Activated naive CD4-positive, alpha-beta T cell treated with anti-CD3 and anti-CD28 coated beads for 36 hours (primary cell): ENCODE measurements around the gene IFRD2. TPM values are rescaled to one million over a fixed set of nuclear protein-coding genes. Genes with fewer than 3 reads are reported as not detected.
A peak's percentile ranks its signal among the peaks of the same experiment; 100 is the strongest.

Experiments used
- CTCF ChIA-PET: fragments of 350-600 bp; sonication (Branson Sonifier 250); formaldehyde crosslinking; loops from one replicate; lab custom pipeline; 2021; ENCODE audit warnings: antibody characterized with exemption; lab: Charles Lee
- DNase-seq: peaks from one replicate; pipeline ENCODE4 v3.0.0-alpha.2; 2020
- H3K27ac Mint-ChIP-seq: one replicate; pipeline ENCODE4 v1.8.0; 2021; ENCODE audit warnings: mild to moderate bottlenecking, mixed read lengths
- H3K27me3 Mint-ChIP-seq: one replicate; pipeline ENCODE4 v1.8.0; 2021; ENCODE audit warnings: low read depth, mixed read lengths
- H3K36me3 Mint-ChIP-seq: one replicate; pipeline ENCODE4 v1.8.0; 2021; ENCODE audit warnings: low read depth, mixed read lengths
- H3K4me1 Mint-ChIP-seq: one replicate; pipeline ENCODE4 v1.8.0; 2021; ENCODE audit warnings: low read depth, mixed read lengths
- H3K4me3 Mint-ChIP-seq: one replicate; pipeline ENCODE4 v1.8.0; 2021; ENCODE audit warnings: mild to moderate bottlenecking, moderate library complexity, mixed read lengths
- H3K9me3 Mint-ChIP-seq: one replicate; pipeline ENCODE4 v1.8.0; 2021; ENCODE audit warnings: mixed read lengths
- intact Hi-C: fragments of 100-400 bp; cut with micrococcal nuclease; formaldehyde crosslinking; loops from one replicate; pipeline ENCODE4 v1.15.1; 2023
- total RNA-seq, 2 experiments: library from RNA; stranded (reverse); gene quantifications; one replicate each; pipeline ENCODE4 v1.2.3, GENCODE V29; 2021

The IFRD2 gene, protein sequence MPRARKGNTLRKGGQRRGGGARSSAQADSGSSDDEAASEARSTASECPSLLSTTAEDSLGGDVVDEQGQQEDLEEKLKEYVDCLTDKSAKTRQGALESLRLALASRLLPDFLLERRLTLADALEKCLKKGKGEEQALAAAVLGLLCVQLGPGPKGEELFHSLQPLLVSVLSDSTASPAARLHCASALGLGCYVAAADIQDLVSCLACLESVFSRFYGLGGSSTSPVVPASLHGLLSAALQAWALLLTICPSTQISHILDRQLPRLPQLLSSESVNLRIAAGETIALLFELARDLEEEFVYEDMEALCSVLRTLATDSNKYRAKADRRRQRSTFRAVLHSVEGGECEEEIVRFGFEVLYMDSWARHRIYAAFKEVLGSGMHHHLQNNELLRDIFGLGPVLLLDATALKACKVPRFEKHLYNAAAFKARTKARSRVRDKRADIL
- 100 to 1,000 TPM; 117 to 125 TPM for total RNA-seq

DNA sequence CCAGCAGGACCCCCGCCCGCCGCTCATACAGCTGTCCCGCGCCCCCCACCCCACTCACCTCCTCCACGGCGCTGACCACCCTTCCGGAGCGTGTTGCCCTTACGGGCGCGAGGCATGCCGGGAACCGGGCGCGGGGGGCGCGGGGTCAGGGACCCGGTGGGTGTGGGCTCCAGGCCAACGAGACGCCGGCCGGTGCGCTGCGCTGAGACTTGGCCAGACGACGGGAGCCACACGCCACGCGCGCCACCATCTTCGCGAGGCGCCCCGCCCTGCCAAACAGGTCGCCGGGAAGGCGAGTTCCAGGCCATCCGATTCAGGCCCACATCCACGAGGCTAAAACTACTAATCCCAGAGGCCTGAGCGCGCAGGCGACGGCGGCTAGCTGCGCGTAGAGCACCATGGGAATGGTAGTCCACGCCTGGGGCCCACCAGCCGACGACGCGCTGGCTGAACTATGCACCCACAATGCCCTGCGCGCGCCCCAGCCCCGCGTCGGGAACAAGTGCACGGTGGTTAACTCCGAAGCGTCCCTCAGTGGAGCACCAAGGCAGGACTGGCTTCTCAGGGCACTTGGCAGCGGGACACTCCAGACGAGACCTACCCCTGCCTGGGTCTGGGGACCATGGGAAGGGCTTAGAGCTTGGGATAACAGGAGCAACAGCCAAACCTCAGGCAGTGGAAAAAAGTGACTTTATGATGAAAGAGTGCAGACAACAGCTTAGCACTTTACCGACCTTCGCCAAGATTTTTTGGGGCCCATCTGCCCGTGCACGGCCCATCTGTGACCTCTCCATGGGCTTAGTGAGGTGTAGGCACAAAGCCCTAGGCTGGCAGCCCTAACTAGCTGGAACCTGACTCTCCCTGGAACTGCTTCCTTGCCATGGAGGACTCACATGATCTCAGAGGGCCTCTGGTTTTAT, at the start of gene IFRD2:
Gene IFRD2 (minus strand): TSS at position 271 of the 920 bp plus-strand sequence. CDS start 155 bp downstream, at position 116.
- Mint-ChIP-seq H3K4me1 (peaks cover 24% of the 10 kb centered on the region), H3K27me3 (no peaks in the 10 kb centered on the region), H3K9me3 (no peaks in the 10 kb centered on the region), H3K27ac (peak within 1 kb of the TSS; percentile 88), H3K36me3 (peaks cover 27% of the 10 kb centered on the region), H3K4me3 (peak within 1 kb of the TSS; percentile 91)
- CTCF ChIA-PET: interaction anchor here (0.9 to 2.8 kb wide), 5 partner anchors 16 to 66 kb away, joined by 4 to 13 read pairs (median 8); no protein-coding TSS in a partner anchor
- intact Hi-C loops: loop anchor here (1.0 kb wide), 8 partner anchors 29 to 506 kb away; partner anchors contain the start of genes CYB561D2, IP6K1, NPRL2 and RBM6
- peak; percentile 98 for DNase-seq

GRCh38 chr3:50341537-50341936, 49.3 kb upstream of the IFRD2 start:
- Mint-ChIP-seq H3K4me1 (peaks cover 38% of the 10 kb centered on the region), H3K27ac (peak overlapping the region; percentile 73), H3K9me3 (no peaks in the 10 kb centered on the region), H3K27me3 (no peaks in the 10 kb centered on the region), H3K36me3 (peaks cover 21% of the 10 kb centered on the region), H3K4me3 (peak overlapping the region; percentile 94)
- CTCF ChIA-PET: interaction anchor here (0.6 to 1.3 kb wide), 2 partner anchors 8 to 201 kb away, joined by 3 to 6 read pairs; partner anchors contain the start of genes CYB561D2 and NPRL2
- intact Hi-C loops: no loop called here
- no peak for DNase-seq

GRCh38 chr3:50340448-50341329, 48.5 kb upstream of the IFRD2 start, which contains the start of gene RASSF1:
RASSF1 (minus strand) TSS chr3:50340836; CDS start chr3:50340805, 31 bp downstream.
- Mint-ChIP-seq H3K9me3 (no peaks in the 10 kb centered on the region), H3K4me1 (peaks cover 40% of the 10 kb centered on the region), H3K4me3 (peak within 1 kb of the TSS; percentile 94), H3K36me3 (peaks cover 27% of the 10 kb centered on the region), H3K27me3 (no peaks in the 10 kb centered on the region), H3K27ac (peak within 1 kb of the TSS; percentile 86)
- DNase-seq: peak; percentile 69
- CTCF ChIA-PET: interaction anchor here (0.9 to 1.3 kb wide), 3 partner anchors 9 to 69 kb away, joined by 3 to 6 read pairs (median 3); partner anchors contain the start of genes CYB561D2, HYAL3, NAA80 and NPRL2
- intact Hi-C loops: no loop called here

DNA sequence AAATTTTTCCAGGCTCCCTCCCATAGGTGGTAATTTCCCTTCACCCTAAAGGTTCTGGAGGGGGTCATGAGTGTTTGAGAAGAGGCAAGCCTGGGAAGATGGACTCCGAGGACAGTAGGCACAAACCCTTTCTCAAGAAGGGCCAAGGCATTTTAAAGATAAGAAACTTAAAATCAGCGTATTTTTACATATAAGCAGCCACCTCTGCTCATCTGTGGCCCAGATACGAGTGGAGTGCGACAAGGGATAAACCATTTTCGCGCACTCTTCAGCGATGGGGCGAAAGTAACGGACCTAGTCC, 47.9 kb upstream of the IFRD2 start:
- intact Hi-C loops: no loop called here

DNA sequence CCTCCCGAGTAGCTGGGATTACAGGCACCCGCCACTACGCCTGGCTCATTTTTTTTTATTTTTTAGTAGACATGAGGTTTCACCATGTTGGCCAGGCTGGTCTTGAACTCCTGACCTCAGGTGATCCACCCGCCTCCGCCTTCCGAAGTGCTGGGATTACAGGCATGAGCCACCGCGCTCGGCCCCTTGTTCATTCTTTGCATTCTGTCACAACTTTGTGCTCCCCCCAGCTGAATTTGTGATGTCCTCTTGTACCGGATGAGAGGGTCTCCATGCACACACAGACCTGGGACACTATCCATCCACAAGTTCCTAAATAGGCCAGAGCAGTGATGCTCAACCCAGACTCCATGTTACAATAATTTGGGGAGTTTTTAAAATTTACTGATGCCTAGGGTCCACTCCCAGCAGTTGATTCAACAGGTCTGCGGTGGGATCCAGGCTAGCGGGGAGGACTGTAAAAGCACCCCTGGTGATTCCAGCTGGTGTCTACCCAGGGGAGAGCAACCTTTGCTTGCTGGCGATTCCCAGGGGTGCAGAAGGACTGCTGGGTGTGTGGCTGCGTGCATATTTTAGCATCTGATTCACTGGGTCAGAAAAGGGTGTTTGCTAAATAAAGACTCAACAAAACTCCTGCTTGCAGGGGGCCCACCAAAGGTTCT, 47.4 kb upstream of the IFRD2 start:
- H3K27ac Mint-ChIP-seq: peak overlapping the region; percentile 86
- intact Hi-C loops: loop anchor here (2.0 to 5.0 kb wide), 2 partner anchors 103 to 252 kb away; partner anchors contain the start of genes GNAI2 and RBM5
- no peaks in the 10 kb centered on the region for H3K9me3 Mint-ChIP-seq
- peaks cover 43% of the 10 kb centered on the region for H3K4me1 Mint-ChIP-seq
- peak overlapping the region; percentile 94 for H3K4me3 Mint-ChIP-seq
- H3K36me3 Mint-ChIP-seq: peaks cover 36% of the 10 kb centered on the region
- DNase-seq: no peak
- no peaks in the 10 kb centered on the region for H3K27me3 Mint-ChIP-seq
- CTCF ChIA-PET: interaction anchor here (0.6 to 4.2 kb wide), 4 partner anchors 9 to 277 kb away, joined by 3 to 31 read pairs (median 8); partner anchors contain the start of genes CYB561D2, HYAL2 and NPRL2

More for the DNA sequence above, 47.9 kb upstream of the IFRD2 start:
- Mint-ChIP-seq H3K9me3 (no peaks in the 10 kb centered on the region), H3K4me1 (peaks cover 42% of the 10 kb centered on the region), H3K27me3 (no peaks in the 10 kb centered on the region), H3K27ac (peak overlapping the region; percentile 86), H3K4me3 (peak overlapping the region; percentile 94), H3K36me3 (peaks cover 33% of the 10 kb centered on the region)
- no peak for DNase-seq
- CTCF ChIA-PET: interaction anchor here (0.9 to 1.3 kb wide), 3 partner anchors 10 to 68 kb away, joined by 3 to 6 read pairs (median 3); partner anchors contain the start of genes CYB561D2, HYAL3, NAA80 and NPRL2

GRCh38 chr3:50338965-50339364, 46.7 kb upstream of the IFRD2 start:
- Mint-ChIP-seq H3K9me3 (no peaks in the 10 kb centered on the region), H3K27ac (peak overlapping the region; percentile 94), H3K4me3 (peak overlapping the region; percentile 94), H3K27me3 (no peaks in the 10 kb centered on the region), H3K36me3 (peaks cover 40% of the 10 kb centered on the region), H3K4me1 (peaks cover 49% of the 10 kb centered on the region)
- CTCF ChIA-PET: interaction anchor here (0.6 to 4.2 kb wide), 5 partner anchors 8 to 277 kb away, joined by 3 to 31 read pairs (median 6); partner anchors contain the start of genes CYB561D2, HYAL2 and NPRL2
- DNase-seq: no peak
- intact Hi-C loops: loop anchor here (2.0 to 5.0 kb wide), 2 partner anchors 102 to 252 kb away; partner anchors contain the start of genes GNAI2 and RBM5

DNA sequence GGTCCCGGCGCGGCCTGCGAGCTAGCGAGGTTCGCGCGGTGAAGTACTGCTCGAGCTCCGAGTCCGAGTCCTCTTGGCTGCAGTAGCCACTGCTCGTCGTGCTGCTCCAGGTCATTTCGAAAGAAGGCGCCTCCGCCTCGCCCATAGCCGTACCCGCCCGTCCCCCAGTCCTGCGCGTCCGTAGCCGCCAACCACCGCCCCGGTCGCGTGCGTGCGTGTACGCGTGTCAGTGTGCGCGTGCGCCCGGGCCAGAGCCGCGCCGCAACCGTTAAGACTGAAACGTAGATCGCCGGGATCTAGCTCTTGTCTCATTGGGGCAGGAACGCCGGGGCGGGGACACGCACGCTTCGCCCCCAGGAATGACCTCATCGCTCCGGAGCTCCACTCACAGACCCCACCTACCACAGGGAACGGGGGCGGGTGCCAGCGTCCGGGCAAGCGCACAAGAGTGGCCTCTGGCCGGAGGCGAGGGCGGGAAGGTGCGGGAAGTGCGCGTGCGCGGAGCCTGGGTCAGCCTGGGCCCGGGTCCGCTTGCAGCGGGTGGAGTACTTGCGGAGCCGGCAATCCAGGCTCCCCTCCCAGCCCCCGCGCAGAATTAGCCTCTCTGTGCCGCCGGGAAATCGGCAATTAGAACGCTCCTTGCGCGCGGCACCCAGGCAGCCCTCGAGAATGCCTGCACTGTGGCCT, 45.1 kb upstream of the IFRD2 start:
- Mint-ChIP-seq H3K27me3 (no peaks in the 10 kb centered on the region), H3K9me3 (no peaks in the 10 kb centered on the region), H3K27ac (peak overlapping the region; percentile 94), H3K36me3 (peaks cover 44% of the 10 kb centered on the region), H3K4me3 (peak overlapping the region; percentile 94), H3K4me1 (peaks cover 57% of the 10 kb centered on the region)
- intact Hi-C loops: loop anchor here (1.0 to 5.0 kb wide), 7 partner anchors 9 to 275 kb away; partner anchors contain the start of genes CYB561D2, HYAL3, IFRD2 and NAA80
- CTCF ChIA-PET: interaction anchor here (0.9 to 4.2 kb wide), 8 partner anchors 8 to 143 kb away, joined by 3 to 31 read pairs (median 6); partner anchors contain the start of genes CYB561D2, HYAL2, HYAL3 and NAA80
- peak; percentile 99 for DNase-seq

DNA sequence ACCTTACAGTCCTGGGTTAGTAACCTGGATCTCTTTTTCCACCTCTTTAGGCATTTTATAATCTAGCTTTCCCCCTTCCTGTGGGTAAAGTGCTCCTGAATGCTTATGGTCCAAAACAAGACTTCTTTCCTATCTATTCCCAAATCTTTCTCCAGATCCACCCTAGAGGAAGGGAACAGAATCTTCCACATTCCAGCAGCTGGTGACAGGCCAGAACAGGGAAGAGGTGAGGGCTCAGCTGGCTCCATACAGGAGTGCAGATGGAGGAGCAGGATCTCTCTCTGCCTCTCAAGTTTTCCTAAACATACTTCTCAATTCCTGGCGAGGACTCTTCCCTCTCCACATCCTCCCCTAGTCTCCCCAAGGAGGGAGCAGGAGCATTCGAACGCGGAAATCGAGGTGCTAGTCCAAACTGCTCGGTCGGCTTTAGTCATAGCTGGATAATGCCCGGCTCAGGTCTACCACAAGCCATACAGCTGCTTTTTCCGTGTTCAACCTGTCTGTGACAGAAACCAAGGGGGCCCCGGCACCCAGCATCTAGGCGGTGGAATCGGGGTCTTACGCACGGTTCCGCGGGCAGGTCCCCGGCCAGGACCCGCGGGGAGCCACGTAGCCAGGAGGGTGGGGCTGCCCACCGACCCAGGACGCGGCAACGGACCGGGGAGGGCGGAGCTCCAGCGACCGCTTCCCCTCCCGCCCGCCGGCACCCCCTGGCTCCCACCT, 44.4 kb upstream of the IFRD2 start:
- H3K4me1 Mint-ChIP-seq: peaks cover 57% of the 10 kb centered on the region
- H3K36me3 Mint-ChIP-seq: peaks cover 47% of the 10 kb centered on the region
- intact Hi-C loops: loop anchor here (1.0 to 5.0 kb wide), 7 partner anchors 8 to 276 kb away; partner anchors contain the start of genes CYB561D2, HYAL3, IFRD2 and NAA80

DNA sequence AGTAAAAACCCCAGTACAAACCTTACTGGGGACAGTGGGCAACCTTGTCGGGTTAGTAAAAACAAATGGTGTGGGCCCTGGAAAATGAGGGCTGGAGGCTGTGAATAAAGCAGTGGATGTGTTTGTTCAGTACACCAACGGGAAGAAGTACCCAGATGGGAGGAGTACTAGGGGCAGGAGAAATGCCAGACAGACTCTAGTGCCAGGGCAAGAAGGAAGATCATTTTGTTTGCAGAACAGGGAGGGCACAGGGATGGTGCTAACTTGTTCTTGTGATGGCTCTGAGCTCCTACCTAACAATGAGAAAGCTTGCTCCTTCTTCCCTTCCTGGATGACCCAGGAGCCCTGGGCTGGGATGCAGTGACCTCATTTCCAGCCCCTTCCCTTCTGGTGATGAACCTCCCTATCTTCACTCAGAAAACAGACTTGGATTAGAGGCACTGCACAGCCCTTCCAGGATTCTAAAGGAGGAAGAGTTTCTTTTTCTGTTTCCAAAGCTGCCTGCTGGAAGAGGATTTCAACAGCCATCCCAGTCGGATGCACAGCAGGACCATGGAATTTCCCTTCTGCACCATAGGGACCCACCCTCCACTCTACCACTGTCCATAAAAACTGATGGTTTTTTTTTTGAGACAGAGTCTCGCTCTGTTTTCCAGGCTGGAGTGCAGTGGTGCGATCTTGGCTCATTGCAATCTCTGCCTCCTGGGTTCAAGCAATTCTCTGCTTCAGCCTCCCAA, 42.3 kb upstream of the IFRD2 start:
- Mint-ChIP-seq H3K27me3 (no peaks in the 10 kb centered on the region), H3K36me3 (peaks cover 50% of the 10 kb centered on the region), H3K9me3 (no peaks in the 10 kb centered on the region), H3K4me1 (peaks cover 44% of the 10 kb centered on the region), H3K27ac (peak overlapping the region; percentile 87), H3K4me3 (peak overlapping the region; percentile 32)
- intact Hi-C loops: loop anchor here (5.0 kb wide), 1 partner anchor 247 kb away; the partner anchor contains the start of gene RBM5
- CTCF ChIA-PET: interaction anchor here (0.6 to 2.8 kb wide), 2 partner anchors 11 to 76 kb away, joined by 3 to 16 read pairs; partner anchors contain the start of gene HYAL2
- DNase-seq: no peak

More for the DNA sequence above, 44.4 kb upstream of the IFRD2 start:
- peak overlapping the region; percentile 95 for H3K27ac Mint-ChIP-seq
- DNase-seq: peak; percentile 64
- H3K27me3 Mint-ChIP-seq: no peaks in the 10 kb centered on the region
- CTCF ChIA-PET: interaction anchor here (0.9 to 4.2 kb wide), 7 partner anchors 8 to 142 kb away, joined by 4 to 31 read pairs (median 6); partner anchors contain the start of genes CYB561D2, HYAL2, HYAL3 and NAA80
- H3K4me3 Mint-ChIP-seq: peak overlapping the region; percentile 94
- no peaks in the 10 kb centered on the region for H3K9me3 Mint-ChIP-seq
